LNCaP clone FGC (cell line): ENCODE measurements around the gene MTAP.

Source experiments
- DNase-seq: peaks from one replicate; pipeline ENCODE4 v3.0.0-alpha.2; 2011; ENCODE audit warnings: low read depth
- H3K4me3 ChIP-seq: 2 replicates; pipeline ENCODE4 v1.5.1; 2011; ENCODE audit warnings: mild to moderate bottlenecking, low read depth, low read length, control low read depth
- TF ChIP-seq, protein P1 (sequence below): IDR thresholded peaks from 2 replicates; pipeline ENCODE4 v1.5.1; 2012; ENCODE audit warnings: mild to moderate bottlenecking; ENCODE audit not compliant: control insufficient read depth, insufficient read depth; ENCODE audit errors: extremely low read depth

Gene MTAP

DNA sequence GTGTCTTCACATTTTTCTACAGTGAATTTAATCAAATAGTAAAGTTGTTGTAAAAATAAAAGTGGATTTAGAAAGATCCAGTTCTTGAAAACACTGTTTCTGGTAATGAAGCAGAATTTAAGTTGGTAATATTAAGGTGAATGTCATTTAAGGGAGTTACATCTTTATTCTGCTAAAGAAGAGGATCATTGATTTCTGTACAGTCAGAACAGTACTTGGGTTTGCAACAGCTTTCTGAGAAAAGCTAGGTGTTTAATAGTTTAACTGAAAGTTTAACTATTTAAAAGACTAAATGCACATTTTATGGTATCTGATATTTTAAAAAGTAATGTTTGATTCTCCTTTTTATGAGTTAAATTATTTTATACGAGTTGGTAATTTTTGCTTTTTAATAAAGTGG lies 60.4 kb downstream of the MTAP start:
- TF ChIP-seq, protein P1, sequence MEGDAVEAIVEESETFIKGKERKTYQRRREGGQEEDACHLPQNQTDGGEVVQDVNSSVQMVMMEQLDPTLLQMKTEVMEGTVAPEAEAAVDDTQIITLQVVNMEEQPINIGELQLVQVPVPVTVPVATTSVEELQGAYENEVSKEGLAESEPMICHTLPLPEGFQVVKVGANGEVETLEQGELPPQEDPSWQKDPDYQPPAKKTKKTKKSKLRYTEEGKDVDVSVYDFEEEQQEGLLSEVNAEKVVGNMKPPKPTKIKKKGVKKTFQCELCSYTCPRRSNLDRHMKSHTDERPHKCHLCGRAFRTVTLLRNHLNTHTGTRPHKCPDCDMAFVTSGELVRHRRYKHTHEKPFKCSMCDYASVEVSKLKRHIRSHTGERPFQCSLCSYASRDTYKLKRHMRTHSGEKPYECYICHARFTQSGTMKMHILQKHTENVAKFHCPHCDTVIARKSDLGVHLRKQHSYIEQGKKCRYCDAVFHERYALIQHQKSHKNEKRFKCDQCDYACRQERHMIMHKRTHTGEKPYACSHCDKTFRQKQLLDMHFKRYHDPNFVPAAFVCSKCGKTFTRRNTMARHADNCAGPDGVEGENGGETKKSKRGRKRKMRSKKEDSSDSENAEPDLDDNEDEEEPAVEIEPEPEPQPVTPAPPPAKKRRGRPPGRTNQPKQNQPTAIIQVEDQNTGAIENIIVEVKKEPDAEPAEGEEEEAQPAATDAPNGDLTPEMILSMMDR: no peak
- DNase-seq: no peak
- no peak overlapping the region for H3K4me3 ChIP-seq

DNA sequence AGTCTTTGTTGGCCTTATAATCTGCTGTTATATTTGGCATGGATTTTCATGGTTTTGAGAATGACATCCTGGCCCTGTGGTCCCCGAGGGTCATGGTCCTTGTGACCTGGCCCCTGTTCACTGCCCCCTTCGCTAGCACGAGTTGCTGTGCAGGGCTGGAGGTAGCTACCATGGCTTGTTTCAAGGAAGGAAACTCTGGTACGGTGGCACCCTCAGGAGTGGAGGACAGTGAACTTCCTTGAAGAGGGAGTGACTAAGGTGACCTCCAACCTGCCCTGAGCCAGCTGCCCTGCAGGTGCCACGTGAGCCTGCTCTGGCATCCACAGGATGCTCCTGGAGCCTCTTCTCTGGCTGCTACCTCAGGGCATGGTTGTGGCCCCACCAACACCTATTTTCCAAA lies 62.1 kb downstream of the MTAP start:
- H3K4me3 ChIP-seq: no peak overlapping the region
- TF ChIP-seq, protein P1: no peak
- DNase-seq: no peak

- TF ChIP-seq, protein P1: no peak
- no peak overlapping the region for H3K4me3 ChIP-seq
- DNase-seq: no peak
Observed at GRCh38 chr9:21866302-21866701, 63.9 kb downstream of the MTAP start.

- no peak for DNase-seq
- no peak overlapping the region for H3K4me3 ChIP-seq
- TF ChIP-seq, protein P1: no peak
Observed at GRCh38 chr9:21871256-21871975, 69.0 kb downstream of the MTAP start.

- H3K4me3 ChIP-seq: no peak overlapping the region
- no peak for DNase-seq
- TF ChIP-seq, protein P1: no peak
Observed at GRCh38 chr9:21872696-21873095, 70.3 kb downstream of the MTAP start.

- TF ChIP-seq, protein P1: no peak
- no peak overlapping the region for H3K4me3 ChIP-seq
- no peak for DNase-seq
Observed at GRCh38 chr9:21873540-21874221, 71.2 kb downstream of the MTAP start.
